Right atrium auricular region (tissue), 2 donors: ENCODE results near the gene CDIP1. TPM values are rescaled to one million over a fixed set of nuclear protein-coding genes. Genes with fewer than 3 reads are reported as not detected.

Experiments
- DNase-seq: peaks from one replicate; pipeline ENCODE4 v3.0.0-alpha.2; 2019; ENCODE audit warnings: low spot score
- H3K27ac ChIP-seq, 2 donors: fragments of 200-600 bp; sonication (generic); 1 replicate in 1 of 2; 2 replicates in 1 of 2; pipeline ENCODE4 v1.5.1; 2016 to 2019
- H3K27me3 ChIP-seq, 2 donors: fragments of 200-600 bp; sonication (generic); one replicate each; pipeline versions ENCODE4 v1.5.1 to v1.6.0; 2017 to 2019
- H3K36me3 ChIP-seq: fragments of 200-600 bp; sonication (generic); one replicate; pipeline ENCODE4 v1.5.1; 2016
- H3K4me1 ChIP-seq, 2 donors: fragments of 200-600 bp; sonication (generic); one replicate each; pipeline versions ENCODE4 v1.5.1 to v1.6.0; 2017 to 2019
- H3K4me3 ChIP-seq, 2 donors: fragments of 200-600 bp; sonication (generic); 1 replicate in 1 of 2; 2 replicates in 1 of 2; pipeline ENCODE4 v1.5.1; 2017 to 2019; ENCODE audit warnings: mild to moderate bottlenecking in 1 of 2, moderate library complexity in 1 of 2
- H3K9me3 ChIP-seq, 2 donors: fragments of 200-600 bp; sonication (generic); one replicate each; pipeline ENCODE4 v1.5.1; 2019
- total RNA-seq, 2 donors: library from RNA; depleted of rRNA; stranded (reverse); fragments of >200 nt; gene quantifications; one replicate each; pipeline ENCODE4 v1.1.0, GENCODE V29; 2016
- TF ChIP-seq, protein P1 (sequence below), 2 donors: fragments of 200-600 bp; sonication (generic); IDR thresholded peaks; one replicate each; pipeline ENCODE4 v1.5.1; 2019; ENCODE audit warnings: antibody characterized with exemption in 2 of 2

CDIP1 gene
- total RNA-seq, 2 donors from 2014 or later, result 29.6 to 42.9 TPM

DNA sequence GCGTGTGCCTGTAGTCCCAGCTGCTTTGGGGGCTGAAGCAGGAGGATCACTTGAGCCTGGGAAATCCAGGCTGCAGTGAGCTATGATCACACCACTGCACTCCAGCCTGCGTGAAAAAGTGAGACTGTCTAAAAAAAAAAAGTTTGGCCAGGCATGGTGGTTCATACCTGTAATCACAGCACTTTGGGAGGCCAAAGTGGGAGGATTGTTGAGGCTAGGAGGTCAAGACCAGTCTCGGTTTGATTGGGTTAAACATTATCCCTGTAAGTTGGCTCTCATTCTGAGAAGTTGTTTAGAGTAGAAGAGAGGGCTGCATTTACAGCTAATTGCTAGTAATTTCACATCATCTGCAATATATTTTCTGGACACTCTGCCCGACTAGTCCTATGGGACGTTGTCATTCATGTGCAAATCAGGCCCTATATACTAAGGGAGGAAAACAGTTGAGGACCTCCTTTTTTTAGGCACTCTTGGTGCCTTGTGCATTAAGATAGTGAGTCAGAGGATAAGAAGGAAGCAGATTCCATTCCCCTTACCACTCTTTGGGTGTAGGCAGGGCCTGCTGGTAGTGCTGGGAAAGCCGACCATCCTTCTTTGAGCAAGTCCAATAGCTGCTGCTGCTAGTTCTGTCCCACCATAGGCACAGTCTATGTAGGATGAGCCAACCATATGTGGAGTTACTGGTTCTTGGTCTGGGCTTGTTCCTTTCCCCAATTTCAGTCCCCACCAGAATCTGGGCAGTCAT, 43.7 kb downstream of the CDIP1 start:
- Histone ChIP-seq H3K27ac (no peak overlapping the region), H3K4me3 (no peak overlapping the region), H3K4me1 (peaks cover 0 to 26% of the 10 kb centered on the region in 2 donors), H3K27me3 (no peaks in the 10 kb centered on the region), H3K9me3 (no peaks in the 10 kb centered on the region), H3K36me3 (peaks cover 19% of the 10 kb centered on the region)
- TF ChIP-seq, protein P1, sequence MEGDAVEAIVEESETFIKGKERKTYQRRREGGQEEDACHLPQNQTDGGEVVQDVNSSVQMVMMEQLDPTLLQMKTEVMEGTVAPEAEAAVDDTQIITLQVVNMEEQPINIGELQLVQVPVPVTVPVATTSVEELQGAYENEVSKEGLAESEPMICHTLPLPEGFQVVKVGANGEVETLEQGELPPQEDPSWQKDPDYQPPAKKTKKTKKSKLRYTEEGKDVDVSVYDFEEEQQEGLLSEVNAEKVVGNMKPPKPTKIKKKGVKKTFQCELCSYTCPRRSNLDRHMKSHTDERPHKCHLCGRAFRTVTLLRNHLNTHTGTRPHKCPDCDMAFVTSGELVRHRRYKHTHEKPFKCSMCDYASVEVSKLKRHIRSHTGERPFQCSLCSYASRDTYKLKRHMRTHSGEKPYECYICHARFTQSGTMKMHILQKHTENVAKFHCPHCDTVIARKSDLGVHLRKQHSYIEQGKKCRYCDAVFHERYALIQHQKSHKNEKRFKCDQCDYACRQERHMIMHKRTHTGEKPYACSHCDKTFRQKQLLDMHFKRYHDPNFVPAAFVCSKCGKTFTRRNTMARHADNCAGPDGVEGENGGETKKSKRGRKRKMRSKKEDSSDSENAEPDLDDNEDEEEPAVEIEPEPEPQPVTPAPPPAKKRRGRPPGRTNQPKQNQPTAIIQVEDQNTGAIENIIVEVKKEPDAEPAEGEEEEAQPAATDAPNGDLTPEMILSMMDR (IDR thresholded peaks at IDR 0.05), result no peak
- no peak for DNase-seq

DNA sequence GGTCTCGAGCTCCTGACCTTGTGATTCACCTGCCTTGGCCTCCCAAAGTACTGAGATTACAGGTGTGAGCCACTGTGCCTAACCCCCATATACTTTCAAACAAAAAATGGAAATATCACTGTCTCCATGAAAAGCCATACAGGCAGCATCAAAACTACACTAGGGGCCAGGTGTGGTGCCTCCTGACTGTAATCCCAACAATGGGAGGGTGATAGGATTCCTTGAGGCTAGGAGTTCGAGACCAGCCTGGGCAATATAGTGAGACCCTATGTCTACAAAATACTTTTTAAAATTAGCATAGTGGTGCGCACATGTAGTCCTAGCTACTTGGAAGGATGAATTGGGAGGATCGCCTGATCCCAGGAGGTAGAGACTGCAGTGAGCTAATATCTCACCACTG, 46.7 kb downstream of the CDIP1 start:
- peaks cover 22% of the 10 kb centered on the region for H3K36me3 ChIP-seq
- no peaks in the 10 kb centered on the region for H3K27me3 ChIP-seq
- H3K4me3 ChIP-seq, result no peak overlapping the region
- peaks cover 0 to 27% of the 10 kb centered on the region in 2 donors for H3K4me1 ChIP-seq
- DNase-seq, result no peak
- H3K9me3 ChIP-seq, result no peaks in the 10 kb centered on the region
- TF ChIP-seq, protein P1 (IDR thresholded peaks at IDR 0.05), result no peak
- no peak overlapping the region for H3K27ac ChIP-seq

DNA sequence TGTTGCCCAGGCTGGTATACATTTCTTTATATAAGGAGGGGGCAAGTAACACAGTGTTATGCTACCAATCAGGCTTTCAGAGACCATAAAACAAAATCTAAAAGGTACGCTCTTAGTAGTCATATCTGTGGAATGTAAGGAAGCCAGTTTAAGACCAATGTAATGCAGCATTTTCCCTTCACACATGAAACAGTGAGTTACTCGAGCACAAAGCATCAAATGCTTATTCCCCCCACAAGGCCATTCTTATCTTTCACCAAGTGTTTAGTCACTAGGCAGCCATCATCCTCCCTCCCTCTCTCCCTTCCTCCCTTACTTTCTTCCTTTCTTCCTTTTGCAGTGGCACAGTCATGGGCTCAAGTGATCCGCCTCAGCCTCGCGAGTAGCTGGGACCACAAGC, 49.5 kb downstream of the CDIP1 start:
- no peaks in the 10 kb centered on the region for H3K27me3 ChIP-seq
- peaks cover 26% of the 10 kb centered on the region for H3K36me3 ChIP-seq
- no peaks in the 10 kb centered on the region for H3K9me3 ChIP-seq
- no peak overlapping the region for H3K4me3 ChIP-seq
- DNase-seq, result no peak
- H3K4me1 ChIP-seq, result peaks cover 0 to 32% of the 10 kb centered on the region in 2 donors
- TF ChIP-seq, protein P1 (IDR thresholded peaks at IDR 0.05), result no peak
- peak overlapping the region in 1 of 2 donors; percentile 11 for H3K27ac ChIP-seq

DNA sequence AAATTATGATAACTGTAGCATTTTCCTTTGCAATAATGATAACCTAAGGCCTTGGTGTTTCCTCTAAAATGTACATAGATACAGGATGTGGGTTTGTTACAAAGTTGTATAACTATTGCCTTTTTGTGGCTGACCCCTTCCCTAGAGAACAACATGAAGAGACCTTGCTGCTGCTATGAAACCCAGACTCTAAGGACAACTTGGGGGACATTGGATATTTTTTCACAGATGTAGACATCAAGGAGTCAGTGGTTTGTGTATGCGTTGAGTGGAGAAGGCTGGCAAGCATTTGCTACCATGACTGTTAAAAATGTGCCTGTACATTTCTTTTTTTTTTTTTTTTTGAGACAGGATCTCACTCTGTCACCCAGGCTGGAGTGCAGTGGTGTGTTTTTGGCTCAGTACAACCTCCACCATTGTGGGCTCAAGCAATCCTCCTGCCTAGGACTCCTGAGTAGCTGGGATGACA, 50.0 kb downstream of the CDIP1 start:
- peaks cover 31% of the 10 kb centered on the region for H3K36me3 ChIP-seq
- no peaks in the 10 kb centered on the region for H3K9me3 ChIP-seq
- H3K4me1 ChIP-seq, result peaks cover 0 to 32% of the 10 kb centered on the region in 2 donors
- H3K4me3 ChIP-seq, result no peak overlapping the region
- no peaks in the 10 kb centered on the region for H3K27me3 ChIP-seq
- TF ChIP-seq, protein P1 (IDR thresholded peaks at IDR 0.05), result no peak
- H3K27ac ChIP-seq, result peak overlapping the region in 1 of 2 donors; percentile 17
- no peak for DNase-seq

DNA sequence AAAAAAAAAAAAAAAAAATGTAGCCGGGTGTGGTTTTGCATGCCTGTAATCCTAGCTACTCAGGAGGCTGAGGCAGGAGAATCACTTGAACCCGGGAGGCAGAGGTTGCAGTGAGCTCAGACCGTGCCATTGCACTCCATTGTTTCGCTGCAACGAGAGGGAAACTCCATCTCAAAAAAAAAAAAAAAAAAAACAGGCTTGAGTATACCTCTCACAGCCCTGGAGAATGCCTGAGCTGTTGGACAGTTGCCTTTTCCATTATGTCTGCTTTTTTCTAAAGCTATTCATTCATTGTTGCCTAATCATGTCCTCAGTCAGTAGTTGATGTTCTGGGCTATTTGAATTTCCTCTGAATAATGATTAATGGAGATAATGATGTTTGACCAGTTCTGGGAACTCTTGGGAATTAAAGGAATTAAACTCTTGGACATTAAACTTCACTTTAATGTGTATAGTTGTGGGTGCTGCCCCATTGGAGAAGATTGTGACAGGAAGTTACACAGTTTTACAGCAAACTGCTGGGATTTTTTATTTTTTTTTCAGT, 50.5 kb downstream of the CDIP1 start:
- Histone ChIP-seq H3K36me3 (peaks cover 32% of the 10 kb centered on the region), H3K27me3 (no peaks in the 10 kb centered on the region), H3K4me1 (peaks cover 0 to 32% of the 10 kb centered on the region in 2 donors), H3K27ac (peak overlapping the region in 1 of 2 donors; percentile 17), H3K4me3 (no peak overlapping the region), H3K9me3 (no peaks in the 10 kb centered on the region)
- no peak for DNase-seq
- TF ChIP-seq, protein P1 (IDR thresholded peaks at IDR 0.05), result no peak
